Activated naive CD8-positive, alpha-beta T cell treated with anti-CD3 and anti-CD28 coated beads, Interleukin-2, amount 10 ng/mL, durations not matched to agents 7 days and 5 days (primary cell): ENCODE data around the gene KLK6. TPM values are rescaled to one million over a fixed set of nuclear protein-coding genes. Genes with fewer than 3 reads are reported as not detected.
"Not testable (repeated sequence)": the region's sequence is repeated elsewhere in the genome, so short reads cannot be mapped to it uniquely, and the experiment has no call there.

Experiments used
- ATAC-seq: fragments of 150-1000 bp; cut with Tn5 transposase; one replicate; pipeline ENCODE4 v1.10.0; 2021; ENCODE audit warnings: low read depth, moderate library complexity
- POLR2A ChIA-PET: fragments of 350-600 bp; sonication (Branson Sonifier 250); formaldehyde crosslinking; loops from one replicate; lab custom pipeline; 2021; ENCODE audit warnings: antibody characterized with exemption; lab: Charles Lee
- DNase-seq: peaks from one replicate; pipeline ENCODE4 v3.0.0; 2021
- H3K27ac Mint-ChIP-seq: one replicate; pipeline ENCODE4 v1.8.0; 2022; ENCODE audit warnings: mild to moderate bottlenecking, mixed read lengths
- H3K27me3 Mint-ChIP-seq: one replicate; pipeline ENCODE4 v1.8.0; 2022; ENCODE audit warnings: mild to moderate bottlenecking, moderate library complexity, mixed read lengths
- H3K36me3 Mint-ChIP-seq: one replicate; pipeline ENCODE4 v1.8.0; 2021; ENCODE audit warnings: mild to moderate bottlenecking, mixed read lengths
- H3K4me1 Mint-ChIP-seq: one replicate; pipeline ENCODE4 v1.8.0; 2021; ENCODE audit warnings: mixed read lengths
- H3K4me3 Mint-ChIP-seq: one replicate; pipeline ENCODE4 v1.8.0; 2022; ENCODE audit warnings: mild to moderate bottlenecking, moderate library complexity, mixed read lengths
- H3K9me3 Mint-ChIP-seq: one replicate; pipeline ENCODE4 v1.8.0; 2021; ENCODE audit warnings: mixed read lengths
- total RNA-seq, 2 experiments: library from RNA; stranded (reverse); gene quantifications; one replicate each; pipeline ENCODE4 v1.2.3, GENCODE V29; 2021

KLK6 gene
- total RNA-seq, 2 experiments from 2014 or later, result not detected

GRCh38 chr19:51002542-51003311 is 33.3 kb upstream of the KLK6 start:
- Mint-ChIP-seq H3K27ac (no peak overlapping the region), H3K4me1 (no peaks in the 10 kb centered on the region), H3K4me3 (no peak overlapping the region), H3K36me3 (no peaks in the 10 kb centered on the region), H3K27me3 (peaks cover 16% of the 10 kb centered on the region), H3K9me3 (no peaks in the 10 kb centered on the region)
- POLR2A ChIA-PET, result no interaction called here
- no peak for DNase-seq
- peak; percentile 30 for ATAC-seq

- H3K27ac Mint-ChIP-seq, result no peak overlapping the region
- no peaks in the 10 kb centered on the region for H3K9me3 Mint-ChIP-seq
- ATAC-seq (no peak), DNase-seq (no peak)
- H3K27me3 Mint-ChIP-seq, result peaks cover 16% of the 10 kb centered on the region
- H3K4me1 Mint-ChIP-seq, result no peaks in the 10 kb centered on the region
- POLR2A ChIA-PET, result no interaction called here
- no peaks in the 10 kb centered on the region for H3K36me3 Mint-ChIP-seq
- no peak overlapping the region for H3K4me3 Mint-ChIP-seq
Observed at GRCh38 chr19:51002089-51002532, 32.7 kb upstream of the KLK6 start.

- Mint-ChIP-seq H3K27me3 (peaks cover 16% of the 10 kb centered on the region), H3K27ac (no peak within 1 kb of the TSS), H3K4me3 (no peak within 1 kb of the TSS), H3K36me3 (no peaks in the 10 kb centered on the region), H3K9me3 (no peaks in the 10 kb centered on the region), H3K4me1 (no peaks in the 10 kb centered on the region)
- no peak for ATAC-seq
- DNase-seq, result no peak
- POLR2A ChIA-PET, result no interaction called here
Observed at GRCh38 chr19:51001515-51001914, 32.1 kb upstream of the KLK6 start, which contains the start of gene KLK8. Gene KLK8, minus strand, starts transcription at chr19:51001604. Its CDS starts 437 bp downstream, at chr19:51001167.

- no peak overlapping the region for H3K27ac Mint-ChIP-seq
- POLR2A ChIA-PET, result no interaction called here
- H3K27me3 Mint-ChIP-seq, result peaks cover 16% of the 10 kb centered on the region
- DNase-seq (no peak), ATAC-seq (no peak)
- H3K36me3 Mint-ChIP-seq, result no peaks in the 10 kb centered on the region
- H3K9me3 Mint-ChIP-seq, result no peaks in the 10 kb centered on the region
- H3K4me1 Mint-ChIP-seq, result no peaks in the 10 kb centered on the region
- H3K4me3 Mint-ChIP-seq, result no peak overlapping the region
Observed at GRCh38 chr19:51000981-51001380, 31.6 kb upstream of the KLK6 start.

GRCh38 chr19:51000426-51000825 is 31.0 kb upstream of the KLK6 start:
- Mint-ChIP-seq H3K4me1 (no peaks in the 10 kb centered on the region), H3K36me3 (no peaks in the 10 kb centered on the region), H3K4me3 (no peak overlapping the region), H3K27me3 (peaks cover 16% of the 10 kb centered on the region), H3K9me3 (no peaks in the 10 kb centered on the region), H3K27ac (no peak overlapping the region)
- POLR2A ChIA-PET, result no interaction called here
- DNase-seq (no peak), ATAC-seq (no peak)

- DNase-seq, result no peak
- no peaks in the 10 kb centered on the region for H3K36me3 Mint-ChIP-seq
- H3K4me3 Mint-ChIP-seq, result no peak overlapping the region
- no peaks in the 10 kb centered on the region for H3K9me3 Mint-ChIP-seq
- POLR2A ChIA-PET, result no interaction called here
- H3K27me3 Mint-ChIP-seq, result peaks cover 16% of the 10 kb centered on the region
- no peak overlapping the region for H3K27ac Mint-ChIP-seq
- ATAC-seq, result no peak
- no peaks in the 10 kb centered on the region for H3K4me1 Mint-ChIP-seq
Observed at GRCh38 chr19:50998686-50999085, 29.3 kb upstream of the KLK6 start.

GRCh38 chr19:50998061-50998460 is 28.7 kb upstream of the KLK6 start:
- H3K27me3 Mint-ChIP-seq, result peaks cover 16% of the 10 kb centered on the region

GRCh38 chr19:50994129-50994528 is 24.7 kb upstream of the KLK6 start:
- H3K4me3 Mint-ChIP-seq, result no peak overlapping the region
- H3K27me3 Mint-ChIP-seq, result peaks cover 4% of the 10 kb centered on the region
- no peaks in the 10 kb centered on the region for H3K9me3 Mint-ChIP-seq
- H3K36me3 Mint-ChIP-seq, result no peaks in the 10 kb centered on the region
- ATAC-seq (no peak), DNase-seq (no peak)
- H3K27ac Mint-ChIP-seq, result no peak overlapping the region
- no peaks in the 10 kb centered on the region for H3K4me1 Mint-ChIP-seq
- POLR2A ChIA-PET, result no interaction called here

More at GRCh38 chr19:50998061-50998460, 28.7 kb upstream of the KLK6 start:
- H3K4me1 Mint-ChIP-seq, result no peaks in the 10 kb centered on the region
- no peaks in the 10 kb centered on the region for H3K36me3 Mint-ChIP-seq
- no peak overlapping the region for H3K27ac Mint-ChIP-seq
- ATAC-seq, result no peak
- no peak for DNase-seq
- no peaks in the 10 kb centered on the region for H3K9me3 Mint-ChIP-seq
- no peak overlapping the region for H3K4me3 Mint-ChIP-seq
- POLR2A ChIA-PET, result no interaction called here

GRCh38 chr19:50992666-50993035 is 23.3 kb upstream of the KLK6 start:
- Mint-ChIP-seq H3K4me3 (no peak overlapping the region), H3K4me1 (no peaks in the 10 kb centered on the region), H3K36me3 (no peaks in the 10 kb centered on the region), H3K9me3 (no peaks in the 10 kb centered on the region), H3K27me3 (peaks cover 8% of the 10 kb centered on the region), H3K27ac (no peak overlapping the region)
- ATAC-seq (no peak), DNase-seq (no peak)
- POLR2A ChIA-PET, result no interaction called here

GRCh38 chr19:50984416-50984815 is 15.0 kb upstream of the KLK6 start:
- peaks cover 43% of the 10 kb centered on the region for H3K27me3 Mint-ChIP-seq
- H3K9me3 Mint-ChIP-seq, H3K27ac Mint-ChIP-seq, POLR2A ChIA-PET, ATAC-seq, DNase-seq, H3K4me3 Mint-ChIP-seq, H3K36me3 Mint-ChIP-seq, H3K4me1 Mint-ChIP-seq: not testable (repeated sequence)

- ATAC-seq (no peak), DNase-seq (no peak)
- Mint-ChIP-seq H3K27me3 (peaks cover 40% of the 10 kb centered on the region), H3K4me3 (no peak within 1 kb of the TSS), H3K36me3 (no peaks in the 10 kb centered on the region), H3K27ac (no peak within 1 kb of the TSS), H3K9me3 (no peaks in the 10 kb centered on the region), H3K4me1 (no peaks in the 10 kb centered on the region)
- POLR2A ChIA-PET, result no interaction called here
Observed at GRCh38 chr19:50983625-50984292, 14.4 kb upstream of the KLK6 start, which contains the start of gene KLK7. Gene KLK7, minus strand, starts transcription at chr19:50983917. Its CDS starts 1,518 bp downstream, at chr19:50982399.

GRCh38 chr19:50982186-50982585 is 12.8 kb upstream of the KLK6 start:
- H3K4me1 Mint-ChIP-seq, result no peaks in the 10 kb centered on the region
- H3K9me3 Mint-ChIP-seq, result no peaks in the 10 kb centered on the region
- POLR2A ChIA-PET, result no interaction called here
- no peak overlapping the region for H3K4me3 Mint-ChIP-seq
- no peaks in the 10 kb centered on the region for H3K36me3 Mint-ChIP-seq
- no peak for ATAC-seq
- peaks cover 38% of the 10 kb centered on the region for H3K27me3 Mint-ChIP-seq
- H3K27ac Mint-ChIP-seq, result no peak overlapping the region
- DNase-seq, result no peak

- H3K9me3 Mint-ChIP-seq, result no peaks in the 10 kb centered on the region
- H3K4me3 Mint-ChIP-seq, result no peak overlapping the region
- POLR2A ChIA-PET, result no interaction called here
- peaks cover 38% of the 10 kb centered on the region for H3K27me3 Mint-ChIP-seq
- DNase-seq (no peak), ATAC-seq (no peak)
- H3K27ac Mint-ChIP-seq, result no peak overlapping the region
- H3K4me1 Mint-ChIP-seq, result no peaks in the 10 kb centered on the region
- no peaks in the 10 kb centered on the region for H3K36me3 Mint-ChIP-seq
Observed at GRCh38 chr19:50981587-50982146, 12.3 kb upstream of the KLK6 start.

- Mint-ChIP-seq H3K27ac (no peak overlapping the region), H3K4me1 (no peaks in the 10 kb centered on the region), H3K9me3 (no peaks in the 10 kb centered on the region), H3K27me3 (peaks cover 35% of the 10 kb centered on the region), H3K4me3 (no peak overlapping the region), H3K36me3 (no peaks in the 10 kb centered on the region)
- DNase-seq (no peak), ATAC-seq (no peak)
- POLR2A ChIA-PET, result no interaction called here
Observed at GRCh38 chr19:50980208-50980607, 10.8 kb upstream of the KLK6 start.
